MM.1S (cell line): ENCODE measurements around the gene C2orf80.
"Not testable (repeated sequence)": the region's sequence is repeated elsewhere in the genome, so short reads cannot be mapped to it uniquely, and the experiment has no call there.

Source experiments
- DNase-seq: peaks from one replicate; pipeline ENCODE4 v3.0.0-alpha.2; 2015
- H2AFZ ChIP-seq: fragments of 300-600 bp; sonication (generic); 2 replicates; pipeline ENCODE4 v1.6.0; 2016; ENCODE audit warnings: antibody characterized with exemption, low read length
- H3F3A ChIP-seq: fragments of 300-600 bp; sonication (generic); 2 replicates; pipeline ENCODE4 v1.6.1; 2016; ENCODE audit warnings: mild to moderate bottlenecking, antibody characterized with exemption, low read length, moderate library complexity, mixed read lengths; ENCODE audit not compliant: insufficient read depth
- H3K27ac ChIP-seq: fragments of 300-600 bp; sonication (generic); 2 replicates; pipeline ENCODE4 v1.5.1; 2016; ENCODE audit warnings: mild to moderate bottlenecking, low read length
- H3K27me3 ChIP-seq: fragments of 300-600 bp; sonication (generic); replicated peaks from 2 replicates; pipeline ENCODE4 v1.6.0; 2016; ENCODE audit warnings: low read length; ENCODE audit not compliant: insufficient read depth
- H3K36me3 ChIP-seq: fragments of 300-600 bp; sonication (generic); replicated peaks from 2 replicates; pipeline ENCODE4 v1.6.1; 2016; ENCODE audit warnings: mild to moderate bottlenecking, low read length, mixed read lengths; ENCODE audit not compliant: insufficient read depth
- H3K4me1 ChIP-seq: fragments of 300-600 bp; sonication (generic); 2 replicates; pipeline ENCODE4 v1.6.1; 2016; ENCODE audit warnings: low read length, mixed read lengths
- H3K4me2 ChIP-seq: fragments of 300-600 bp; sonication (generic); 2 replicates; pipeline ENCODE4 v1.6.0; 2016; ENCODE audit warnings: low read depth, low read length
- H3K4me3 ChIP-seq: fragments of 300-600 bp; sonication (generic); 2 replicates; pipeline ENCODE4 v1.5.1; 2016; ENCODE audit warnings: low read length, mixed read lengths
- H3K79me2 ChIP-seq: fragments of 300-600 bp; sonication (generic); 2 replicates; pipeline ENCODE4 v1.6.1; 2016; ENCODE audit warnings: mixed run types, low read length, mixed read lengths
- H3K9ac ChIP-seq: fragments of 300-600 bp; sonication (generic); 2 replicates; pipeline ENCODE4 v1.6.1; 2016; ENCODE audit warnings: low read length, mixed read lengths
- H3K9me2 ChIP-seq: fragments of 300-600 bp; sonication (generic); replicated peaks from 2 replicates; pipeline ENCODE4 v1.6.1; 2016; ENCODE audit warnings: mild to moderate bottlenecking, low read length, mixed read lengths; ENCODE audit not compliant: insufficient read depth
- H3K9me3 ChIP-seq: fragments of 300-600 bp; sonication (generic); replicated peaks from 2 replicates; pipeline ENCODE4 v1.6.1; 2016; ENCODE audit warnings: mild to moderate bottlenecking, low read length, mixed read lengths; ENCODE audit not compliant: insufficient read depth
- H4K20me1 ChIP-seq: fragments of 300-600 bp; sonication (generic); 2 replicates; pipeline ENCODE4 v1.6.1; 2016; ENCODE audit warnings: mild to moderate bottlenecking, low read length, moderate library complexity, mixed read lengths; ENCODE audit not compliant: insufficient read depth
- CTCF ChIP-seq: fragments of 300-600 bp; sonication (generic); IDR thresholded peaks from 2 replicates; pipeline ENCODE4 v1.5.1; 2016; ENCODE audit warnings: antibody characterized with exemption, low read length, mixed read lengths
- EZH2 ChIP-seq: fragments of 300-600 bp; sonication (generic); optimal IDR thresholded peaks from 2 replicates; pipeline ENCODE3; 2017; ENCODE audit warnings: low read depth, mild to moderate bottlenecking, antibody characterized with exemption, low read length, mixed read lengths
- EZH2phosphoT487 ChIP-seq: fragments of 300-600 bp; sonication (generic); IDR thresholded peaks from 2 replicates; pipeline ENCODE4 v1.6.1; 2018; ENCODE audit warnings: antibody characterized with exemption, low read length

Gene C2orf80

GRCh38 chr2:208142240-208142924 lies 47.4 kb downstream of the C2orf80 start:
- Histone ChIP-seq H3K4me3 (no peak overlapping the region), H4K20me1 (no peaks in the 10 kb centered on the region), H3K4me2 (no peak overlapping the region), H3K9me2 (no peaks in the 10 kb centered on the region), H3K4me1 (no peaks in the 10 kb centered on the region), H3K27ac (no peak overlapping the region), H3K9me3 (no peaks in the 10 kb centered on the region), H2AFZ (no peak overlapping the region), H3K79me2 (no peaks in the 10 kb centered on the region), H3K36me3 (no peaks in the 10 kb centered on the region), H3F3A (no peaks in the 10 kb centered on the region), H3K9ac (no peak overlapping the region), H3K27me3 (no peaks in the 10 kb centered on the region)
- DNase-seq, result no peak
- TF ChIP-seq EZH2phosphoT487 (no peak), EZH2 (no peak), CTCF (no peak)

- no peak for TF ChIP-seq EZH2phosphoT487
- TF ChIP-seq CTCF, result no peak
- TF ChIP-seq EZH2, result no peak
- H3K79me2 ChIP-seq, result no peaks in the 10 kb centered on the region
- no peak overlapping the region for H2AFZ ChIP-seq
These were observed 50.4 kb downstream of the C2orf80 start for GRCh38 chr2:208139447-208139846.

GRCh38 chr2:208138334-208138733 lies 51.5 kb downstream of the C2orf80 start:
- H3K4me1 ChIP-seq, H2AFZ ChIP-seq, DNase-seq, H3K27me3 ChIP-seq, H3K36me3 ChIP-seq, H3K9me3 ChIP-seq, H3K9ac ChIP-seq, H3F3A ChIP-seq, H3K27ac ChIP-seq, H3K4me2 ChIP-seq, H4K20me1 ChIP-seq, H3K4me3 ChIP-seq, H3K79me2 ChIP-seq, H3K9me2 ChIP-seq: not testable (repeated sequence)

More at GRCh38 chr2:208139447-208139846, 50.4 kb downstream of the C2orf80 start:
- no peak for DNase-seq
- Histone ChIP-seq H3K4me1 (no peaks in the 10 kb centered on the region), H3K9me3 (no peaks in the 10 kb centered on the region), H3K9ac (no peak overlapping the region), H3K36me3 (no peaks in the 10 kb centered on the region), H3K27ac (no peak overlapping the region), H3F3A (0 out of 2 replicates have a peak, but pooled peaks cover 3% of the 10 kb centered on the region), H3K4me2 (no peak overlapping the region), H3K9me2 (no peaks in the 10 kb centered on the region), H3K4me3 (no peak overlapping the region), H4K20me1 (no peaks in the 10 kb centered on the region), H3K27me3 (no peaks in the 10 kb centered on the region)

GRCh38 chr2:208136716-208137094 lies 53.1 kb downstream of the C2orf80 start:
- Histone ChIP-seq H3K4me2 (no peak overlapping the region), H3K4me1 (no peaks in the 10 kb centered on the region)
- TF ChIP-seq CTCF (no peak), EZH2phosphoT487 (no peak), EZH2 (no peak)

More at GRCh38 chr2:208136716-208137094, 53.1 kb downstream of the C2orf80 start:
- Histone ChIP-seq H2AFZ (no peak overlapping the region), H3K36me3 (no peaks in the 10 kb centered on the region), H3F3A (0 out of 2 replicates have a peak, but pooled peaks cover 3% of the 10 kb centered on the region), H3K9ac (no peak overlapping the region), H3K27ac (no peak overlapping the region), H3K9me2 (no peaks in the 10 kb centered on the region), H3K79me2 (no peaks in the 10 kb centered on the region), H3K4me3 (no peak overlapping the region), H3K27me3 (no peaks in the 10 kb centered on the region), H4K20me1 (no peaks in the 10 kb centered on the region), H3K9me3 (no peaks in the 10 kb centered on the region)
- DNase-seq, result no peak
